ENCODE data around the gene CEP250.

DNA sequence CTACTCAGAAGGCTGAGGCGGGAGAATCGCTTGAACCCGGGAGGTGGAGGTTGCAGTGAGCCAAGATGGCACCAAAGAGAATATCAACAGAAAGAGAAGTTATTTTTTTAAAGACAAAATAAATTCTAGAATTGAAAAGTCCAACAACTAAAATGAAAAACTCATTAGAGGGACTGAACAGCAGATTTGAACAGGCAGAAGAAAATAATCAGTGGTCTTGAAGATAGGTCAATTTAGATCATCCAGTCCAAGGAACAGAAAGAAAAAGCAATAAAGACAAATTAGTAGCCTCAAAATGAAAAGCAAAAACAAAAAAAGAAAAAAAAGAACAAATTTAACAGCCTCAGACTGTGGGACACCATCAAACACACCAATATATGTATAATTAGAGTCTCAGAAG, 49.6 kb upstream of the CEP250 start:
- TF ChIP-seq, protein P1, sequence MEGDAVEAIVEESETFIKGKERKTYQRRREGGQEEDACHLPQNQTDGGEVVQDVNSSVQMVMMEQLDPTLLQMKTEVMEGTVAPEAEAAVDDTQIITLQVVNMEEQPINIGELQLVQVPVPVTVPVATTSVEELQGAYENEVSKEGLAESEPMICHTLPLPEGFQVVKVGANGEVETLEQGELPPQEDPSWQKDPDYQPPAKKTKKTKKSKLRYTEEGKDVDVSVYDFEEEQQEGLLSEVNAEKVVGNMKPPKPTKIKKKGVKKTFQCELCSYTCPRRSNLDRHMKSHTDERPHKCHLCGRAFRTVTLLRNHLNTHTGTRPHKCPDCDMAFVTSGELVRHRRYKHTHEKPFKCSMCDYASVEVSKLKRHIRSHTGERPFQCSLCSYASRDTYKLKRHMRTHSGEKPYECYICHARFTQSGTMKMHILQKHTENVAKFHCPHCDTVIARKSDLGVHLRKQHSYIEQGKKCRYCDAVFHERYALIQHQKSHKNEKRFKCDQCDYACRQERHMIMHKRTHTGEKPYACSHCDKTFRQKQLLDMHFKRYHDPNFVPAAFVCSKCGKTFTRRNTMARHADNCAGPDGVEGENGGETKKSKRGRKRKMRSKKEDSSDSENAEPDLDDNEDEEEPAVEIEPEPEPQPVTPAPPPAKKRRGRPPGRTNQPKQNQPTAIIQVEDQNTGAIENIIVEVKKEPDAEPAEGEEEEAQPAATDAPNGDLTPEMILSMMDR (IDR thresholded peaks at IDR 0.05), result no peak
- no peak for TF ChIP-seq ZFX (IDR thresholded peaks at IDR 0.05; ENCODE audit: borderline replicate concordance)

Measured in 22Rv1 (cell line).